ENCODE results near the gene MARS1.

GRCh38 chr12:57469296-57470164 is 18.3 kb upstream of the MARS1 start:
- peak; percentile 19; the same call in 1 of the 2 replicates for TF ChIP-seq POLR2AphosphoS5 (IDR thresholded peaks at IDR 0.05; ENCODE audit: low read depth, low read length)
- TF ChIP-seq POLR2A (IDR thresholded peaks at IDR 0.05; ENCODE audit: low read depth, low read length), result no peak; the same call in 1 of the 2 replicates
- TF ChIP-seq TAF1 (IDR thresholded peaks at IDR 0.05; ENCODE audit: borderline replicate concordance, low read depth, low read length), result no peak
